Measurements from ENCODE around the gene TEX55.
A peak's percentile ranks its signal among the peaks of the same experiment; 100 is the strongest.
"Not testable (repeated sequence)": the region's sequence is repeated elsewhere in the genome, so short reads cannot be mapped to it uniquely, and the experiment has no call there.

Gene TEX55

DNA sequence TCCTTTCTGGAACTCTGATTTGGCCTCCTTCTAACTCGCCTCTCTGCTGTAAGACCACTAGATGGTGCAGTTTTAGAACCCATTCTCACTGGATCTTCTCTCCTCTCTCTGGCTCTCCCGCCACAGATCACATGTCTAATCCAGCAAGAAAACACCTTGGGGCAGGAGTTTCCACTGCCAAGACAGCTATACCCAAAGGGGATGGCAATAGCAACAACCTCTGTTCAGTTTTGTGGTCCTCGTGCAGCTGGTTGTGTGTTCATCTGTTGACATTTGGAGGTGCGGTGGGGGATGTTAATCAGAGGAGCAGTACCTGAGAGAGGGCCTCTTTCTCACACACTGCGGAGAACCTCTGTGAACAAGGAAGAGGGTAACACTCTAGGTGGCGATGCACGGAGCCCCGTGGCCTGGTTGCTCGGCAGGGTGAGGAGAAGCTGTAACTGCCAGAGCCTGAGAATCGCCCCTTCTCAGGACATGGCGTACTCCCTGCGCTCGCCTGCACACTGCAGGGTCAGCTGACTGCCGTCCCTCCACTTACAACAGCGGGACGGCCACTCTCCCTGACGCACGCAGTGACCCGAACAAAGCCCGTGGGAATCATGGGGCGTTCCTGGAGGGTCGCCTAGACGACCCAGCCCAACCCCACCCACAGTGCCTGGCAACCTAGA lies at the start of gene TEX55:
TEX55 (plus strand) TSS at position 666 of the 668 bp plus-strand sequence. CDS start 25 bp downstream, outside the sequence.
- DNase-seq, result peak; percentile 74

GRCh38 chr3:119098003-119098402 lies 48.0 kb upstream of the TEX55 start:
- DNase-seq, result no peak

GRCh38 chr3:119098619-119099222 lies 47.2 kb upstream of the TEX55 start:
- peak; percentile 61 for DNase-seq

DNA sequence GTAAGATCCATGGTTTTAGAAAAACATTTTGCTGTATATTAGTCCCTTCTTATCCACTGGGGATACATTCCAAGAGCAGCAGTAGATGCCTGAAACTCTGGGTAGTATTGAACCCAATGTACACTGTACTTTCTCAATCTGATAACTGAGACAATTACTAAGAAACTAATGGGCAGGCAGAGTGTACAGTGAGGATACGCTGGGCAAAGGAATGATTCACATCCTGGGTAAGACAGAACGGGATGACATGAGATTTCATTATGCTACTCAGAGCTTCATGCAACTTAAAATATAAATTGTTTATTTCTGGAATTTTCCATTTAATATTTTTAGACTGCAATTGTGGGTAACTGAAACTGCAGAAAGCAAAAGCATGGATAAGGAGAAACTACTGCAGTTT lies 46.2 kb upstream of the TEX55 start:
- DNase-seq, result no peak

DNA sequence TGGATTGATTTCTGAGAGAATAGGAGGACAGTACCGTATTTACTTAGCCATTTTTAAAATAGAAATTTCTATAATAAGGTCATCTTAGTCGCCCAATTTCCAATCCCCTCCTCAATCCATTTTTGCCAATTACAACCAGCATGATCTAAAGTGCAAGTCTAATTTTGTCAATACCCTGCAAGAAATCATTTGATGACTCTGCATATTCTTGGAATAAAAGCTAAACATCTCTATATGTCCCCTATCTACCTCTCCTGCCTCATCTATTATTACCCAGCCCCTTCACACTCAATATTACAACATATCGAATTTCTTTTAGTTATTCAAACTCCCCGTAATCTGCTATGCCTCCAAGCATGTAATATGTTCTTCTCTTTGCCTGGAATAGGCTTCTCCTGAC lies 41.9 kb upstream of the TEX55 start:
- no peak for DNase-seq

- DNase-seq, result not testable (repeated sequence)
Measured at GRCh38 chr3:119118330-119118729, 27.6 kb upstream of the TEX55 start.

- no peak for DNase-seq
Measured at GRCh38 chr3:119120480-119120879, 25.5 kb upstream of the TEX55 start.

DNA sequence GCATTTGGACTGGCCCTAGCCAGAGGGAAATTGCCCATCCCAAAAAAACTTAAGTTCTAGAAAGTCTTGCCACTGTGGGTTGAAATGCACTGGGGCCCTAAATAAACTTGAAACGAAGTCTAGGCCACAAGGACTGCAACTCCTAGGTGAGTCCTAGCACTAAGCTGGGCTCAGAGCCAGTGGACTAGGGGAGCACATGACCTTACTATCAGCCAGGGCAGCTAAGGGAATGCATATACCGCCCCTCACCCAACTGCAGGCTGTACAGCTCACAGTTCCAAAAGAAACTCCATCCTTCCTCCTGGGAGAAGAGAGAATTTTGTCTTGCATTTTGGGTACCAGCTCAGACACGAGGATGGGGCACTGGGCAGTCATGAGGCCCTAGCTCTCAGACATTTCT lies 23.6 kb upstream of the TEX55 start:
- DNase-seq, result no peak

DNA sequence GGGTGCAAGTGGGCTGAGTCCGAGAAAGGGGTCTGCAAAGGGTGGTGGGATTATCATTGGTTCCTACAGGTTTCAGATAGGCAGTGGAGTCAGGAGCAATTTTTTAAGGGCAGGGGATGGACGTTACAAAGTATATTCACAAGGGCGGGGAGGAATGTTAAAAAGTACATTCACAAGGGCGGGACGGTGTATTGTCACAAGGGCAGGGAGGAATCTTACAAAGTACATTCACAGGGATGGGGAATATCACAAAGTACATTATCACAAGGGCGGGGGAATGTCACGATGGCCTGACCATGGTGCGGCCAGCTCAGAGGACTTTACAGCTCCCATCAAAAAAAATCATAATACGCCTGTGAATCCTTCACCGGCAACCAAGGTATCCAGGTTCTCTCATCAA lies 20.6 kb upstream of the TEX55 start:
- no peak for DNase-seq

- no peak for DNase-seq
Measured at GRCh38 chr3:119125742-119126504, 20.0 kb upstream of the TEX55 start.

DNA sequence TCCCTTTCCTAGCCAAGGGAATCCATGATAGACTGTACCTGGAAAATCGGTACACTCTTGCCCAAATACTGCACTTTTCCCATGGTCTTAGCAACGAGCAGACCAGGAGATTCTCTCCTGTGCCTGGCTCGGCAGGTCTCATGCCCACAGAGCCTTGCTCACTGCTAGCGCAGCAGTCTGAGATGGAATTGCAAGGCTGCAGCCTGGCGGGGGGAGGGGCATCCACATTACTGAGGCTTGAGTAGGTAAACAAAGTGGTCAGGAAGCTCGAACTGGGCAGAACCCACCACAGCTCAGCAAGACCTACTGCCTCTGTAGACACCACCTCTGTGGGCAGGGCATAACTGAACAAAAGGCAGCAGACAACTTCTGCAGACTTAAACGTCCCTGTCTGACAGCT lies 15.7 kb upstream of the TEX55 start:
- not testable (repeated sequence) for DNase-seq

- DNase-seq, result not testable (repeated sequence)
Measured at GRCh38 chr3:119132291-119132690, 13.7 kb upstream of the TEX55 start.

DNA sequence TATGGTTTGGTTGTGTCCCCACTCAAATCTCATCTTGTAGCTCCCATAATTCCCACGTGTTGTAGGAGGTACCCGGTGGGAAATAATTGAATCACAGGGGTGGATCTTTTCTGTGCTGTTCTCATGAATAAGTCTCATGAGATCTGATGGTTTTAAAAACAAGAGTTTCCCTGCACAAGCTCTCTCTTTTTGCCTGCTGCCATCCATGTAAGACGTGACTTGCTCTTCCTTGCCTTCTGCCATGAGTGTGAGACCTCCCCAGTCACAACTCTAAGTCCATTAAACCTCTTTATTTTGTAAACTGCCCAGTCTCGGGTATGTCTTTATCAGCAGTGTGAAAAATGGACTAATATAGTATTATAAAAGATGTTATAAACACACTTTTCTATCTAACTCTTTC lies 6.6 kb upstream of the TEX55 start:
- not testable (repeated sequence) for DNase-seq

GRCh38 chr3:119140466-119140865 lies 5.5 kb upstream of the TEX55 start:
- DNase-seq, result no peak

DNA sequence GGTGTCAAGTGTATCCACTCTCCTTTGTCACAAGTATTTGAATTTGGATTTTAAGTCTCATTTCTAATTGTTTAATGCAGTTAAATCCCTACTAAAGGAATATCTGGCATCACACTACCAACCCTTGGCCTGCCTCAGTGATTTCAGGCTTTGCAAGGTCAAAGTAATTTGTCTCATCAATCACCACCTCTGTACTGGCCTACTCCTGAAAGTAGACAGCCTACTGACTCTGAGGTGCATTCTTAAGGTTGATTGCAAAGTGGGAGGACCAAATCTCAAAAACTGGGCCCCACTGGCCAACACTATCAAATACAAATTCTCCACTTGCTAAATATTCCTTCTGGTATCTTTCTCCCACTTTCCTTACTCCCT lies 851 bp upstream of the TEX55 start:
- no peak for DNase-seq

DNA sequence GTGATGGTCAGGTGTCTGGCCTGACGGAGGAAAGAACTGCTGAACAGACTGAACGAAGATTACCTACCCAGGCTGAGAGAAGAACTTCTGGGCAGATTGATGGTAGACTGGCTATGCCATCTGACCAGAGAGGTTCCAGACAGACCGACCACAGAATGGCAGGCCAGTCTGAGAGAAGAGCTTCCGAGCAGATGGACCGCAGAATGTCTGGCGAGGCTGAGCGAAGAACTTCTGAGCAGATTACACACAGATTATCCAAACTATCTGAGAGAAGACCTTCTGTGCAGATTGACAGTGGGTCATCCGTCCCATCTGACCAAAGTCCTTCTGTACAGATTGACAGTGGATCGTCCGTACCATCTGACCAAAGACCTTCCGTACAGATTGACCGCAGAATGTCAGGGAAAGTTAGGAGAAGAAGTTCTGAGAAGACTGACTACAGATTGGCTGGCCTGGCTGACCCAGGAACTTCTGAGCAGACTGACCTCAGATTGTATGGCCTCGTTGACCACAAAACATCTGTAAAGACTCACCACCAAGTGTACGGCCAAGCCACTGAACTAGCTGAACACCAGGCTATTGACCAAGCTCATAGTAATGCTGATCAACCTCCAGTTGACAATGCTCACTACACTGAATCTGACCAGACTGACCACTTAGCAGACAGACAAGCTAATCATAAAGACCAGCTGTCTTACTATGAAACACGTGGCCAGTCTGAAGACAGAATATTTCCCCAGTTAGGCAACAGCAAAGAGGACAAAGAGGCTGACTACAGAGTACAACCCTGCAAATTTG lies 812 bp downstream of the TEX55 start:
- no peak for DNase-seq

- DNase-seq, result no peak
Measured at GRCh38 chr3:119147494-119147893, 1.5 kb downstream of the TEX55 start.

- no peak for DNase-seq
Measured at GRCh38 chr3:119148493-119149180, 2.7 kb downstream of the TEX55 start.

GRCh38 chr3:119149484-119149883 lies 3.5 kb downstream of the TEX55 start:
- no peak for DNase-seq

- DNase-seq, result no peak
Measured at GRCh38 chr3:119156868-119157267, 10.9 kb downstream of the TEX55 start.

DNA sequence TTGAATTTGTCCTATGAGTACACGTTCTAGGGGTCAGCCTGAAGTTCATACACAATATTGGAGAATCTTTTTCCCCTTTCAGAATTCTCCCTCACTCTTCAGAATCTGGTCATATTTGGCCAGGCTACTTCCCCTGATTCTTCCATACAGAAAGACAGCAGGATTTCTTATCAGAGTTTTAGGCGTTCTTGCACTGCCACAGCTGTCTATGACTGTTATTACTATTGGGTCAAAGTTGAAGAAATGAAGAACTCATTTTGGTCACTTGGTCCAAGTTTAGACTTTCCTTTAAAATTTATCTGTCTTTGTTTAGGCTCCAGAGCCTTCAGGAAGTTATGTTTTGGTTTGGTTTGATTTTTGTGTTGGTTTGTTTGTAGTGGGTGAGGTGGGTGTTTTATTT lies 12.0 kb downstream of the TEX55 start:
- DNase-seq, result no peak

DNA sequence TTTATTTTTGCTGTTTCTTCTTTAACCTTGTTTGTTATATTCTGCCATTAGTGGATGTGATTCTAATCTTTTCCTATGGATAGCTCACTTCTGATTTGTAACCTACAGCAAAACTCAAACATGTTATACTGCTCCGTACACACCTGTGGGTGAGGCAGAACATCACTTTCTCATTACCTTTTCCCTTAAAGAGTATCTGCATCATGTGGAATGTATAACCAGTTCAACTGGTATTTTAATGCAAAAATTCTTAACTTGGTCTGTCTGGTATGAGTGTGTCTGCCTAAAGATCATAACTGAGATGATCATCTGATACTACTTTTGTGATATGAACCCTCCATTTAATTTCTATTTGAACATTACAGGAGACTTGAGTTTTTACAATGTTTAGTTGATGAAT lies 14.4 kb downstream of the TEX55 start:
- DNase-seq, result no peak

DNA sequence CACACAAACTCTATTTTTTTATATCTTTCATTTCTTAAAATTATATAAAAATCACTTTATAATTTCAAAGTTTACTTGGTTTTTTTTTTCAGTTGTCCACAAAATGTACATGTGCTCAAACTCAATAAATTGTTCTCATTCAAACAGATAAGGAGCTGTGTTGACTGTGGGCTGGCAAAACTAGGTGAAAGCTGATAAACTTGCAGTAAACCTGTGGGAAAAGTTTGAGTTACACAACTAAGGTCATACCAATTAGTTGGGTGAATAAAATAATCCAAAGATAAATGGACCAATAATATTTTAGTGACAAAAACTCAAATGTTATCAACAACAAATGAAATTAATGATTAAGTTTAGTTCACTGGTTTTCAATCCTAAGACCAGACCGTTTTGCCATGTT lies 14.8 kb downstream of the TEX55 start:
- DNase-seq, result no peak
